AG04449 (cell line): Measurements from ENCODE around the gene CMIP.
"Not testable (repeated sequence)": the region's sequence is repeated elsewhere in the genome, so short reads cannot be mapped to it uniquely, and the experiment has no call there.

Experiments
- CTCF ChIA-PET: fragments of 350-600 bp; formaldehyde crosslinking; extraction: SDS; loops from one replicate; lab custom pipeline; 2021; ENCODE audit warnings: antibody characterized with exemption; lab: Yijun Ruan, JAX
- POLR2A ChIA-PET: fragments of 400-600, 350-600 bp; formaldehyde crosslinking; extraction: SDS; loops from one replicate; lab custom pipeline; 2020; ENCODE audit warnings: antibody characterized with exemption, inconsistent platforms; lab: Yijun Ruan, JAX
- DNase-seq: peaks from one replicate; pipeline ENCODE4 v3.0.0-alpha.2; 2010; ENCODE audit warnings: low read depth, low spot score
- H3K4me3 ChIP-seq: 2 replicates; pipeline ENCODE4 v1.5.1; 2011; ENCODE audit warnings: low read depth, mild to moderate bottlenecking, control low read depth, low read length
- CTCF ChIP-seq: IDR thresholded peaks from one replicate; pipeline ENCODE4 v1.5.1; 2011; ENCODE audit warnings: mild to moderate bottlenecking, moderate library complexity, low read length, control low read depth, inconsistent platforms; ENCODE audit not compliant: insufficient read depth; ENCODE audit errors: missing control alignments

The CMIP gene

DNA sequence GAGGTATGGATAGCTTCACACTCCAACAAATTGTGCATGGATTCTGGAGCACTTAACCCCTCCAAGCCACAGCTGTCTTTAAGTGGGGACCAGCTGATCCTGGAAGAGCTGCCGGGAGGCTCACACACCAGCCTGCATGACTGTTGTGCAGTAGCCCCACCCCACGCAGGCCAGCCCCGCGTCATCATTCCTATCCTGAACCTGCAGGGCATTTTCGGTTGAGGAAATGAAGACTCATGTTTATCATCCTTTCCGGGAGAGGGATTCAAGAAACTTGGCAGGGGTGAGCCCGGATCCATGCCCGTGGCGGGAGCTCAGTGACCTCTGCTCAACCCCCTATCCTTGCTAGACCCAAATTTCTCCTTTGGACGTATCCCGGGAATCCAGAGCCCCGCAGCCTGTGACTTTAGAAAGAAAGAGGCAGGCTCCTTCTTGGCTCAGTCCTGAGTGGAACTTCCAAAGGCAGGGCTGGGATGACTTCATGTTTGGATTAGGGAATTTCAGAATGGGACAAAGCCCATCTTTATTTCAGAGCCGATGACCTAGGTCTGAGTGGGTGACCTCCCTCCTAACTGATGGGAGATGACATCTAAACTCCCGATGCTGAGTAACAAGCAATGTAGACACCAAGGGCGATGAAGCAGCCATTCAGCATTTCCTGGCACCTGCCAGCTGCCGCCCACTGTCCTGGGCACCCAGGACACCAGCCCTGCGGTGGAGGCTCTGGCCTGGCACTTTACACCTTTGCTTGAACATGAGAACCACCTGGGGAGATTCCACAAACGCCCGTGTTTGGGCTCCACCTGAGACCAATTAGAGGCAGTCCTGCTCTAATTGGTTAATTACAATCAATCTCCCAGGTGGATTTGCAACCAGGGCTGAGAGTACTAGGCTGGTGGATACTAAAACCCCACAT lies 43.3 kb upstream of the CMIP start:
- ChIA-PET POLR2A (no interaction called here), CTCF (interaction anchor here (0.6 to 5.4 kb wide), 12 partner anchors 12 to 337 kb away, joined by 3 to 34 read pairs (median 3); no protein-coding TSS in a partner anchor)
- TF ChIP-seq CTCF, result no peak
- H3K4me3 ChIP-seq, result no peak overlapping the region
- DNase-seq, result no peak

DNA sequence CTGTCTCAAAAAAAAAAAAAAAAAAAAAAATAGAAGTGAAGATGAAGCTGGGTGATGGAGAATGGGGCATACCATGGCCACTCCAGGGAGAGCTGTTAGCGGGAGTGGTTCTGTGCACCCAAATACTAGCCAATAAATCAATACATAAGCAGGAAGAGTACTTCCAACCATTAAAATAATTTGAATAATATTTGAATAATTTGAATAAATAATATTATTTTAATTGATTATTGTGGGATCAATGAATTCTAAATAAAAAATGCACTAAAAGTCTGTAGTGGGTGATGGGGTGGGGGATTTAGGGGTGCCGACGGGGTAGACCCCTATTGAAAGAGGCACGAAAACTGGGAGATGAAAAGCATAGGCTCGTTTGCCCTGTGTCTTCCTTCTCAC lies 41.4 kb upstream of the CMIP start:
- POLR2A ChIA-PET, result no interaction called here
- TF ChIP-seq CTCF, result no peak
- no peak overlapping the region for H3K4me3 ChIP-seq
- CTCF ChIA-PET, result interaction anchor here (0.7 to 6.7 kb wide), 27 partner anchors 9 to 338 kb away, joined by 3 to 76 read pairs (median 5); no protein-coding TSS in a partner anchor
- no peak for DNase-seq

DNA sequence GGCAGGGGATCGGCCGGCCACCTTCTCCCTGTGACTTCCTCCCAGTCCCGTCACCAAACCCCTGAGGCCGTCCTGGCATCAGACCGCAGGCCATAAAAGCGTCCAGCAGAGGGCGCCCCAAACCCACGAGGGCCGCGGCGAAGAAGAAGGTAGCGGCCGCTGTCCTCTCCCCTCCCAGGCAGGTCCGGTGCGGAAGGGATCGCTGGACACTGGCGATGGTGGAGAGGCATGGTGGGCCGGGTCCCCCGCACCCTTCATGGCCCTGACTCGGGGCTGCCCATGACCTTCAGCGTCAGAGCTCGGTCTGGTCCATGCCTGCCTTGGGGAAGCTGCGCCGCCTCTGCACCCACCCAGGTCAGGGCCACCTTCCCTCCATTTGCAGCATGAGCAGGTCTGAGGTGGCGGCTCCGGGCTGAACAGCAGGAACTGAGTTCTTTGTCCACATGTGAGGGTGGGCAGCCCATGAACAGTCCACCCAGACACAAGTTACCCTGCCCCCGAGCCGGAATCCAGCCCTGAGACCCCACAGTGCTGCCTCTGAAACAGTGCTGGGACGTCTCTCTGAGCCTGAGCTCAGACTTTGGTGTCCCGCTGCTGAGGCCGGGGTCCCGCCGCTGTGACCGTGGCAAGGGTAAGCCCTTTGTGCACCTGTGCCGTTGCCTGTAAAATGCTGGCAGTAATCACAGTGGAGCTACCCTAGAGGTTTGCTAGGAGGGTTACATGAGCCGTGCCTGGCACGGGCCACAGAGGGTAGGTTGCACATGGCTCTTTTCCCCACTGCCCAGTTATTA lies 40.8 kb upstream of the CMIP start:
- POLR2A ChIA-PET, result no interaction called here
- CTCF ChIA-PET, result interaction anchor here (0.7 to 6.7 kb wide), 53 partner anchors 8 to 337 kb away, joined by 3 to 76 read pairs (median 4); no protein-coding TSS in a partner anchor
- H3K4me3 ChIP-seq, result peak overlapping the region; percentile 50
- no peak for DNase-seq
- peak; percentile 98 for TF ChIP-seq CTCF

GRCh38 chr16:81405002-81405401 lies 39.6 kb upstream of the CMIP start:
- CTCF ChIA-PET, result interaction anchor here (0.7 to 6.7 kb wide), 27 partner anchors 7 to 328 kb away, joined by 3 to 76 read pairs (median 7); no protein-coding TSS in a partner anchor
- H3K4me3 ChIP-seq, POLR2A ChIA-PET, DNase-seq: not testable (repeated sequence)

DNA sequence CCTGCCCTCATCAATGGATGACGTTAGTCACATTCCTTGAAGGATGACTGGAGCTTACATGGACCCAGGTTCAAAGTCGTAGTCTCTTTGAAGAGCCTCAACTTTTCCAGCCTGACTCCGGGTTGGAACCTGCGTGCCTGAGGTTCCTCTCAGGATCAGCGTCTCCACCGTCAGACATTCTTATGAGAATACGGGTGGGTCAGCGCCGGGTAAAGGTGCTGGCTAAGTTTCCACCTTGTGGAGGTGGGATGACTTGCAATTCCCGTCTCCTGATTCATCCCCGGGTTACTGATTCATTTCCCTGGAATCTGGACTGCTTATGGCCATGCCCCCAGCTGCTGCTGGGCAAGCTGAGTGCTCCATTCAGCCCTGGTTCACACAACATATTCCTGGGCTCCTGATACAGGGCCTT lies 38.9 kb upstream of the CMIP start:
- TF ChIP-seq CTCF, result no peak
- ChIA-PET CTCF (interaction anchor here (0.9 to 6.7 kb wide), 6 partner anchors 20 to 318 kb away, joined by 3 to 76 read pairs (median 22); no protein-coding TSS in a partner anchor), POLR2A (interaction anchor here (0.7 kb wide), 1 partner anchor 27 kb away, joined by 3 read pairs; no protein-coding TSS in a partner anchor)
- H3K4me3 ChIP-seq, result no peak overlapping the region
- peak; percentile 52 for DNase-seq

DNA sequence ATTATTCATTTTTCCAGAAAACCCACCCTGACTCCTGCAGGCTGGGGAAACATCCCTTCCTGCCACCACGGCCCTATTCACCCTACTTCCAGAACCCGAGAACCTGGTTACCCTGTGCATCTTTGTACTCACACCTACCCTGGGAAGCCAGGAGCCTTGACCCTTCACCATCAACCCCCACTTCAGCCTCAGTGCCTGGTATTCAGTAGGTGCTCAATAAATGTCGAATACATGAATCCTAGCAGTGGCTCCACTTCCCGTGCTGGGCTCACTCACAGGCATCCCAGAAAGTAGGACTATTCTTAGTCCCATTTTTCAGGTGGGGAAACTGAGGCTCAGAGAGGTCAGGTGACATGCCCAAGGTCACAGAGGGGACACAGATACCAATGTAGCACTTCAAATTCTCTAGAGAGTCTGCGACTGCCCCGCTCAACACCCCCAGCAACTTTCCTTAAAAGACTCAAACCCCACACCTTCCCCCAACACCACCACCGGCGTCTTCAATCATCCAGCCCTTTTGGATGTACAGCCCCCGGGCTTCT lies 36.1 kb upstream of the CMIP start:
- POLR2A ChIA-PET, result no interaction called here
- no peak for DNase-seq
- no peak for TF ChIP-seq CTCF
- CTCF ChIA-PET, result interaction anchor here (0.9 to 6.7 kb wide), 5 partner anchors 214 to 329 kb away, joined by 3 to 76 read pairs (median 4); no protein-coding TSS in a partner anchor
- no peak overlapping the region for H3K4me3 ChIP-seq
